Common myeloid progenitor, CD34-positive (primary cell): Measurements from ENCODE around the gene TRPM2.

Source experiments
- CTCF ChIA-PET: fragments of 350-600 bp; sonication (Branson Sonifier 250); formaldehyde crosslinking; loops from one replicate; lab custom pipeline; 2021; ENCODE audit warnings: antibody characterized with exemption; lab: Charles Lee
- POLR2A ChIA-PET: fragments of 350-600 bp; sonication (Branson Sonifier 250); formaldehyde crosslinking; loops from one replicate; lab custom pipeline; 2021; ENCODE audit warnings: antibody characterized with exemption; lab: Charles Lee
- DNase-seq, 3 donors: peaks; one replicate each; pipeline versions ENCODE4 v3.0.0 to v3.0.0-alpha.2; 2013
- H3K27ac ChIP-seq, 2 experiments: 1 replicate in 1 of 2; 2 replicates in 1 of 2; pipeline ENCODE4 v1.7.0; 2013; ENCODE audit warnings: inconsistent platforms in 2 of 2, low read length in 2 of 2, mild to moderate bottlenecking in 2 of 2, low read depth in 1 of 2, moderate library complexity in 1 of 2; ENCODE audit not compliant: severe bottlenecking in 2 of 2, insufficient read depth in 1 of 2, poor library complexity in 1 of 2
- H3K27me3 ChIP-seq, 5 experiments: replicated peaks in 2 of 5; 1 replicate in 3 of 5; 2 replicates in 2 of 5; pipeline versions ENCODE4 v1.6.1 to v1.7.0; 2013; ENCODE audit warnings: low read length in 4 of 5, mild to moderate bottlenecking in 2 of 5, moderate library complexity in 2 of 5, inconsistent platforms in 1 of 5; ENCODE audit not compliant: insufficient read depth in 5 of 5, control insufficient read depth in 4 of 5
- H3K36me3 ChIP-seq, 4 experiments: 1 replicate in 2 of 4; 2 replicates in 2 of 4; pipeline versions ENCODE4 v1.6.1 to v1.7.0; 2013; ENCODE audit warnings: low read length in 3 of 4, control low read depth in 1 of 4, mild to moderate bottlenecking in 1 of 4; ENCODE audit not compliant: control insufficient read depth in 4 of 4, insufficient read depth in 4 of 4
- H3K4me1 ChIP-seq, 4 experiments: 1 replicate in 3 of 4; 2 replicates in 1 of 4; pipeline versions ENCODE4 v1.6.1 to v1.7.1; 2013; ENCODE audit warnings: low read length in 3 of 4, mild to moderate bottlenecking in 3 of 4, control low read depth in 1 of 4, inconsistent platforms in 1 of 4, moderate library complexity in 1 of 4; ENCODE audit not compliant: control insufficient read depth in 4 of 4, insufficient read depth in 4 of 4; ENCODE audit errors: control extremely low read depth in 1 of 4
- H3K4me3 ChIP-seq, 7 experiments: 1 replicate in 4 of 7; 2 replicates in 3 of 7; pipeline versions ENCODE4 v1.5.1 to v1.7.0; 2013; ENCODE audit warnings: mild to moderate bottlenecking in 7 of 7, low read length in 6 of 7, moderate library complexity in 6 of 7, inconsistent platforms in 2 of 7, low read depth in 2 of 7, control low read depth in 1 of 7; ENCODE audit not compliant: insufficient read depth in 4 of 7, control insufficient read depth in 1 of 7; ENCODE audit errors: extremely low read depth in 1 of 7
- H3K9me3 ChIP-seq, 5 experiments: 1 replicate in 4 of 5; 2 replicates in 1 of 5; pipeline versions ENCODE4 v1.6.1 to v1.7.1; 2013; ENCODE audit warnings: low read length in 4 of 5, mild to moderate bottlenecking in 2 of 5, inconsistent platforms in 1 of 5, low read depth in 1 of 5, moderate library complexity in 1 of 5; ENCODE audit not compliant: control insufficient read depth in 4 of 5, insufficient read depth in 2 of 5; ENCODE audit errors: control extremely low read depth in 1 of 5
- WGBS: methylation state at CpG from one replicate; pipeline ENCODE4 v1.1.5; 2013; ENCODE audit not compliant: insufficient coverage; 5-methylcytosine and 5-hydroxymethylcytosine counted together

The TRPM2 gene

GRCh38 chr21:44368711-44369446 is 15.5 kb downstream of the TRPM2 start:
- 39% methylated on average over 28 of the region's 35 CpGs for WGBS
- POLR2A ChIA-PET, result no interaction called here
- Histone ChIP-seq H3K4me1 (peaks cover 0 to 17% (median 9%) of the 10 kb centered on the region in 4 experiments), H3K36me3 (peaks cover 0 to 2% (median under 1%) of the 10 kb centered on the region in 4 experiments), H3K9me3 (peaks cover 0 to 9% (median 0%) of the 10 kb centered on the region in 5 experiments), H3K27ac (no peak overlapping the region), H3K27me3 (peaks cover 0 to 16% (median 0%) of the 10 kb centered on the region in 5 experiments), H3K4me3 (peak overlapping the region in 1 of 7 experiments; percentile 28)
- DNase-seq, result peak in 1 of 3 donors; percentile 35
- CTCF ChIA-PET, result interaction anchor here (1.2 kb wide), 1 partner anchor 29 kb away, joined by 3 read pairs; no protein-coding TSS in a partner anchor

DNA sequence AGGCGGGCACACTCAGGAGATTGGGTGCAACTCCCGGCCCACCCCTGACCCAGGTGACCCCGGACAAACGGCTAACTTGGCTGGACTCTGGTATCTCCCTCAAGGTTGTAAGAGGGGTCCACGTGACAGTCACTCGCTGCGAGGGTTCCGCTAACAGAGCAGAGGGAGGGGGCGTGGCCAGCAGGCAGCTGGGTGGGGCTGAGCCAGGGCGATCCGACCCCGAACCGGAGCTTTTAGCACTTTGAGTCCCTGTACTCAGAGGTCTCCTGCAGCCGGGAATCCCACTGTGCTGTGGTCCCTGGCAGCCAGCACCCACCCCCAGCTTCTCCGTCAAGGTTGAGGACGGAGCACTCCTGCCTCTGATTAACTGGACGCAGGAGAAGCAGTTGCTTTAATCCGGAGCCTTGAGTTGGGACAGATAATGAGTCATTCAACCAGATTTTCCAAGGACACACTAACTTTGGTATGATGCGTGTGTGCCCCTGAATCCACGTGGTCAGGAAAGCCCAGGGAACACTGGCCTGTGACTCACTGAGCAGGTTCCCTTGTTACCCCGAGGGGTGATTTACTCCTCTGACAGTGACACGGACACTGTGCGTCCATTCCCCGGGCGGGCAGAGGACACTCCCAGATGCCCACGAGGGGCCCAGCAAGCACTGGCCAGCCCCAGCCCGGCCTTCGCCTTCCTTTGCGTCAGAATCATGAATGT is 16.8 kb downstream of the TRPM2 start:
- 52% methylated on average over 27 of the region's 29 CpGs for WGBS
- CTCF ChIA-PET, result no interaction called here
- H3K9me3 ChIP-seq, result peaks cover 0 to 15% (median 6%) of the 10 kb centered on the region in 5 experiments
- DNase-seq, result peak; percentile 32 to 64 (median 49)
- peaks cover 0 to 2% (median 0%) of the 10 kb centered on the region in 4 experiments for H3K36me3 ChIP-seq
- H3K4me3 ChIP-seq, result peak overlapping the region in 2 of 7 experiments; percentile 19 to 30
- no peak overlapping the region for H3K27ac ChIP-seq
- H3K4me1 ChIP-seq, result peaks cover 0 to 25% (median 16%) of the 10 kb centered on the region in 4 experiments
- POLR2A ChIA-PET, result no interaction called here
- peaks cover 0 to 16% (median 0%) of the 10 kb centered on the region in 5 experiments for H3K27me3 ChIP-seq

DNA sequence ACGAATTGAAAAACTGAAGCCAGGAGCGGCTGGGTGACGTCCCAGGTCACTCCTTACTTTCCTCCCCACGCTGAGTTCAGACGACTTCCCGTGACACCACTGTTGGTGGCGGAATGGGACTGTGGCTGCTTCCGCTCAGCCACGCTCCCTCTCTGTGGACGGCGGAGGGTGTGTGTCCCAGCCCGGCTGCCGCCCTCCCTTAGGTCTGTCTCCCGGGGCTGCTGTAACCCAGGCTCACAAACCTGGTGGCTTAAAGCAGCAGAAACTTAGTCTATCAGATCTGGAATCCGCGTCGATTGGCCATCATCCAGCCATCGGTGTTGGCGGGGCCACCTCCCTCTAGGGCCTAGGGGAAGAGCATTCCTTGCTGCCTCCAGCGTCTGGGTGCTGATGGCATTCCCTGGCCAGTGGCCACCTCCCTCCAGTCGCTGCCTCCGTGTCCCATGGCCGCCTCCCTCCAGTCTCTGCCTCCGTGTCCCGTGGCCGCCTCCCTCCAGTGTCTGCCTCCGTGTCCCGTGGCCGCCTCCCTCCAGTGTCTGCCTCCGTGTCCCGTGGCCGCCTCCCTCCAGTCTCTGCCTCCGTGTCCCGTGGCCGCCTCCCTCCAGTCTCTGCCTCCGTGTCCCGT is 17.5 kb downstream of the TRPM2 start:
- CTCF ChIA-PET, result no interaction called here
- Histone ChIP-seq H3K4me1 (peaks cover 0 to 33% (median 23%) of the 10 kb centered on the region in 4 experiments), H3K4me3 (no peak overlapping the region), H3K9me3 (peaks cover 0 to 20% (median 6%) of the 10 kb centered on the region in 5 experiments), H3K27me3 (peaks cover 0 to 16% (median 0%) of the 10 kb centered on the region in 5 experiments), H3K36me3 (peaks cover 0 to 2% (median 0%) of the 10 kb centered on the region in 4 experiments), H3K27ac (no peak overlapping the region)
- POLR2A ChIA-PET, result no interaction called here
- 92% methylated on average over 24 of the region's 37 CpGs for WGBS
- DNase-seq, result no peak

- no peak overlapping the region for H3K27ac ChIP-seq
- peaks cover 0 to 38% (median 27%) of the 10 kb centered on the region in 4 experiments for H3K4me1 ChIP-seq
- H3K27me3 ChIP-seq, result peaks cover 0 to 16% (median 0%) of the 10 kb centered on the region in 5 experiments
- ChIA-PET POLR2A (no interaction called here), CTCF (interaction anchor here (1.5 kb wide), 1 partner anchor 10 kb away, joined by 3 read pairs; no protein-coding TSS in a partner anchor)
- DNase-seq, result no peak
- H3K36me3 ChIP-seq, result peaks cover 0 to 2% (median 0%) of the 10 kb centered on the region in 4 experiments
- H3K9me3 ChIP-seq, result peaks cover 0 to 23% (median 6%) of the 10 kb centered on the region in 5 experiments
- no peak overlapping the region for H3K4me3 ChIP-seq
- WGBS, result 100% methylated on average over 3 of the region's 6 CpGs
These were observed 18.2 kb downstream of the TRPM2 start for GRCh38 chr21:44371596-44371995.

DNA sequence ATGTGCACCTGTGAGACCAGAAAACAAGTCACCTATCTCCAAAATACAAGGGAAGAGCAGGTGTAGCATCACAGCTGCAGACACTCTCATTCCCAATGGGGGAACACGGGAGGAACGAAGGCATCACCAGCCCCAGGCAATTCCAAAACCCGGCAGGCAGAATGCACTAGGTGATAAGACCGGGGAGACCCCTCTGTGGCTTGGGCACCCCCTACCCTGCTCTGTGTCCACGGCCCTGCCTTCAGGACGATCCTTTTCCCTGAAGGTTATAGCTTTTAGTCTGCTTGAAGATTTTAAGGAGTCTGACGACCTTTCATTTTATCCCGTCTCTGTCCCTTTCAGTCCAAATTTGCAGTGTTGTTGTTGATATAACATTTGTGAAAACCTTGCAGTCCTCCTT is 19.2 kb downstream of the TRPM2 start:
- H3K36me3 ChIP-seq, result peaks cover 0 to 2% (median 0%) of the 10 kb centered on the region in 4 experiments
- H3K27ac ChIP-seq, result no peak overlapping the region
- peaks cover 0 to 16% (median 0%) of the 10 kb centered on the region in 5 experiments for H3K27me3 ChIP-seq
- ChIA-PET CTCF (interaction anchor here (1.5 kb wide), 1 partner anchor 11 kb away, joined by 3 read pairs; no protein-coding TSS in a partner anchor), POLR2A (no interaction called here)
- H3K9me3 ChIP-seq, result peaks cover 0 to 23% (median 6%) of the 10 kb centered on the region in 5 experiments
- peaks cover 0 to 41% (median 28%) of the 10 kb centered on the region in 4 experiments for H3K4me1 ChIP-seq
- 94% methylated on average over 8 of the region's 8 CpGs for WGBS
- no peak overlapping the region for H3K4me3 ChIP-seq
- no peak for DNase-seq

GRCh38 chr21:44374601-44375280 is 21.3 kb downstream of the TRPM2 start:
- DNase-seq, result no peak
- peaks cover 0 to 25% (median 6%) of the 10 kb centered on the region in 5 experiments for H3K9me3 ChIP-seq
- H3K4me3 ChIP-seq, result peak overlapping the region in 1 of 7 experiments; percentile 13
- ChIA-PET CTCF (interaction anchor here (0.6 to 1.1 kb wide), 2 partner anchors 33 to 1249 kb away, joined by 3 read pairs; no protein-coding TSS in a partner anchor), POLR2A (no interaction called here)
- WGBS, result 71% methylated on average over 22 of the region's 24 CpGs
- peaks cover 0 to 8% (median 0%) of the 10 kb centered on the region in 5 experiments for H3K27me3 ChIP-seq
- peaks cover 0 to 5% (median 0%) of the 10 kb centered on the region in 4 experiments for H3K36me3 ChIP-seq
- H3K4me1 ChIP-seq, result peaks cover 0 to 39% (median 27%) of the 10 kb centered on the region in 4 experiments
- H3K27ac ChIP-seq, result no peak overlapping the region
